BLaER1 (cell line): ENCODE data around the gene PMS1.

ENCODE experiments used
- H3K27ac ChIP-seq: shearing (Covaris generic); formaldehyde crosslinking; 2 replicates; pipeline ENCODE4 v1.8.1; 2022
- H3K27me3 ChIP-seq: shearing (Covaris generic); formaldehyde crosslinking; 2 replicates; pipeline ENCODE4 v1.8.1; 2022
- H3K36me3 ChIP-seq: shearing (Covaris generic); formaldehyde crosslinking; 2 replicates; pipeline ENCODE4 v1.8.1; 2022
- H3K4me1 ChIP-seq: shearing (Covaris generic); formaldehyde crosslinking; 2 replicates; pipeline ENCODE4 v1.8.1; 2022
- H3K4me2 ChIP-seq: shearing (Covaris generic); formaldehyde crosslinking; 2 replicates; pipeline ENCODE4 v1.8.1; 2022
- H3K4me3 ChIP-seq: shearing (Covaris generic); formaldehyde crosslinking; 2 replicates; pipeline ENCODE4 v1.8.1; 2022
- H3K9ac ChIP-seq: shearing (Covaris generic); formaldehyde crosslinking; 2 replicates; pipeline ENCODE4 v1.8.1; 2022
- H3K9me3 ChIP-seq: shearing (Covaris generic); formaldehyde crosslinking; 2 replicates; pipeline ENCODE4 v1.8.1; 2022
- H4K20me1 ChIP-seq: shearing (Covaris generic); formaldehyde crosslinking; 2 replicates; pipeline ENCODE4 v1.8.1; 2022
- Cebpa-rat ChIP-seq: shearing (Covaris generic); IDR thresholded peaks from 2 replicates; pipeline ENCODE4 v1.8.1; 2022

PMS1 gene

GRCh38 chr2:189860161-189860560, 75.9 kb downstream of the PMS1 start:
- no peak overlapping the region for H3K4me3 ChIP-seq
- peaks cover 5% of the 10 kb centered on the region for H3K4me1 ChIP-seq
- peaks cover 23% of the 10 kb centered on the region for H3K9me3 ChIP-seq
- no peak overlapping the region for H3K4me2 ChIP-seq
- peaks cover 31% of the 10 kb centered on the region; the same call in 1 of the 2 replicates for H3K36me3 ChIP-seq
- H3K27me3 ChIP-seq: no peaks in the 10 kb centered on the region
- no peaks in the 10 kb centered on the region for H4K20me1 ChIP-seq
- TF ChIP-seq Cebpa-rat: no peak
- no peak overlapping the region for H3K9ac ChIP-seq
- H3K27ac ChIP-seq: no peak overlapping the region

DNA sequence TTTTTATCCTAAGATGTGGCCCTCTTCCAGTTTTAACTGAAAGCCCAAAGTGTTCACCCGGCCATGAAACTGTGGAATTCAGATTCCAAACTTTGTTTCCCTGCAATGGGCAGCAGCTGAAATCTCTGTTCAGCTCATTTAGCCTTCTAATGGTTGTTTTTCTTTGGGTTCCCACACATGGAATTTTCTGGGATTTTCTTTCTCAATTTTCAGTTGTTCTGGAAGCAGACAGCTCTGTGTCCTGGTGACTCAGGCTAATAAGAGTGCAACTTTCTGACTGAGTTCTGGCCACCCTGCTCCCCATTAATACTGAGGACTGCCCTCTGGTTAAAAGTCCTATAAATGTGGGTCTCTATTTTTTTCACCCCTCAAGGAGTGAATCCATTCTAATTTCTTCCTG, 78.5 kb downstream of the PMS1 start:
- H3K4me2 ChIP-seq: no peak overlapping the region
- H3K4me1 ChIP-seq: peaks cover 28% of the 10 kb centered on the region
- H4K20me1 ChIP-seq: no peaks in the 10 kb centered on the region
- peaks cover 23% of the 10 kb centered on the region for H3K9me3 ChIP-seq
- H3K27ac ChIP-seq: no peak overlapping the region
- no peaks in the 10 kb centered on the region for H3K27me3 ChIP-seq
- no peak for TF ChIP-seq Cebpa-rat
- peaks cover 26% of the 10 kb centered on the region; the same call in 1 of the 2 replicates for H3K36me3 ChIP-seq
- H3K4me3 ChIP-seq: no peak overlapping the region
- no peak overlapping the region for H3K9ac ChIP-seq

DNA sequence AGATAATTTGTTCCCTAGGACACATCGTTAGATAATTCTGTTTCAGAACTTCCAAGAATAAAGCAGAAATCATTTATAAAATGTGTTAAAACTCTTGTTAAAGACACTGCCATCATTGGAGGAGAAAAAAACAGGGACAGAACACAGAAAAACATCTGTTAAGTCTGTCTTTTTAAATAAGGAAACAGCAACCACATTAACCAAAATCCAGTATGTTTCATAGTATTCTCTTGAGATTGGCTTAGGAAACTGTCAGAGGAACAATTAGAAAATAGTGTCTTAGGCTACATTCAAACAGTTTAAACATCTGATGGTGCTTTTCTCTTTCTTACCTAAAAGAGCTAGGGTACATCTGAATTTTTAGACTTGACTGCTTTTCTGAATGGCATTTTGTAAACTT, 81.6 kb downstream of the PMS1 start:
- peaks cover 29% of the 10 kb centered on the region; the same call in 1 of the 2 replicates for H3K36me3 ChIP-seq
- peak overlapping the region; percentile 79 for H3K27ac ChIP-seq
- H3K9ac ChIP-seq: no peak overlapping the region
- H3K4me3 ChIP-seq: peak overlapping the region; percentile 14; the same call in 1 of the 2 replicates
- H3K4me1 ChIP-seq: peaks cover 28% of the 10 kb centered on the region
- H3K4me2 ChIP-seq: peak overlapping the region; percentile 75
- no peaks in the 10 kb centered on the region for H3K27me3 ChIP-seq
- H3K9me3 ChIP-seq: peaks cover 23% of the 10 kb centered on the region
- no peak for TF ChIP-seq Cebpa-rat
- no peaks in the 10 kb centered on the region for H4K20me1 ChIP-seq

DNA sequence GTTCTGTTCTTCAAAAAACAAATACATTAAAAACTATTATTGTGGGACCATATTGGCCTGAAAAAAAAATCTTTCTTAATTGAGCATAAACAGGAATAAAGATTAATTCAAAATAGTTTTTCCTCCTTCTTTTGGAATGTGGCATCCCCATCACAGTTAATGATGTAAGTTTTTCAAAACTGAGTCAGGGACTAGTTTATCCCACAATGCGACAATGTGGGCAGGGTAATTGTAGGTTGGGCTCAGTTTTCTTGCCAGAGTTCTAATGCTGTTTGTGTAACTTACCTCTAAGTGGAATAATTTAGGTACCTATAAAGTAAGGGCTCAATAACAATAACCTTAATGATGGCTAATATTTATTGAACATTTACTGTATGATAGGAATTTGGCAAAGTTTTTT, 82.0 kb downstream of the PMS1 start:
- Histone ChIP-seq H3K4me3 (0 out of 2 replicates have a peak overlapping the region, but pooled peaks have one; percentile 14), H3K27me3 (no peaks in the 10 kb centered on the region), H3K9me3 (peaks cover 22% of the 10 kb centered on the region), H3K27ac (peak overlapping the region; percentile 79), H3K36me3 (peaks cover 26% of the 10 kb centered on the region; the same call in 1 of the 2 replicates), H3K4me2 (peak overlapping the region; percentile 75), H3K9ac (0 out of 2 replicates have a peak overlapping the region, but pooled peaks have one; percentile 38), H3K4me1 (peaks cover 28% of the 10 kb centered on the region), H4K20me1 (no peaks in the 10 kb centered on the region)
- no peak for TF ChIP-seq Cebpa-rat

DNA sequence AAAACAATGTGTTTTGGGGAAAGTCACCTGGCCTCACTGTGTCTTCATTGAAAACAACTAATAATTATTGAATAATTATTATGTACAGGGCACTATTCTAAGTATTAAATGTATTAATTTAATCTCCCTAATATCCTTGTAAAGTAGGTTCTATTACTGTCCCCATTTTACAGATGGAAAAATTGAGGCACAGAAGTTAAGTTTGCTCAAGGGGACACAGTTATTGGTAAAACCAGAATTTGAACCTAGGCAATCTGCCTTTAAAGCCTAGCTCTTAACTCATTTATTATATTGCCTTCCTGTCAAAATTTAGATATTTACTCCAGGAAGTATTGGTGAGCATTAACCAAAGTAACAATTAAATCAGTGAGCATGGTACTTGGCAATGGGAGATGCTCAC, 84.6 kb downstream of the PMS1 start:
- no peak overlapping the region for H3K4me2 ChIP-seq
- peaks cover 23% of the 10 kb centered on the region for H3K36me3 ChIP-seq
- no peak overlapping the region for H3K27ac ChIP-seq
- H4K20me1 ChIP-seq: no peaks in the 10 kb centered on the region
- no peaks in the 10 kb centered on the region for H3K27me3 ChIP-seq
- H3K9me3 ChIP-seq: no peaks in the 10 kb centered on the region
- no peak overlapping the region for H3K9ac ChIP-seq
- peaks cover 28% of the 10 kb centered on the region for H3K4me1 ChIP-seq
- H3K4me3 ChIP-seq: no peak overlapping the region
- TF ChIP-seq Cebpa-rat: no peak

- H3K27me3 ChIP-seq: no peaks in the 10 kb centered on the region
- no peaks in the 10 kb centered on the region for H4K20me1 ChIP-seq
- no peak overlapping the region for H3K27ac ChIP-seq
- H3K4me1 ChIP-seq: peaks cover 25% of the 10 kb centered on the region
- H3K9ac ChIP-seq: no peak overlapping the region
- no peak overlapping the region for H3K4me2 ChIP-seq
- no peak for TF ChIP-seq Cebpa-rat
- peaks cover 25% of the 10 kb centered on the region for H3K36me3 ChIP-seq
- H3K4me3 ChIP-seq: no peak overlapping the region
- peaks cover 1% of the 10 kb centered on the region; the same call in 1 of the 2 replicates for H3K9me3 ChIP-seq
These were observed 86.3 kb downstream of the PMS1 start for GRCh38 chr2:189870381-189871085.

- Histone ChIP-seq H3K9me3 (peaks cover 7% of the 10 kb centered on the region), H3K27ac (no peak overlapping the region), H3K4me2 (no peak overlapping the region), H4K20me1 (no peaks in the 10 kb centered on the region), H3K36me3 (peaks cover 44% of the 10 kb centered on the region), H3K27me3 (no peaks in the 10 kb centered on the region), H3K4me1 (peaks cover 10% of the 10 kb centered on the region; the same call in 1 of the 2 replicates), H3K9ac (no peak overlapping the region), H3K4me3 (no peak overlapping the region)
- no peak for TF ChIP-seq Cebpa-rat
These were observed 89.4 kb downstream of the PMS1 start for GRCh38 chr2:189873696-189874095.

DNA sequence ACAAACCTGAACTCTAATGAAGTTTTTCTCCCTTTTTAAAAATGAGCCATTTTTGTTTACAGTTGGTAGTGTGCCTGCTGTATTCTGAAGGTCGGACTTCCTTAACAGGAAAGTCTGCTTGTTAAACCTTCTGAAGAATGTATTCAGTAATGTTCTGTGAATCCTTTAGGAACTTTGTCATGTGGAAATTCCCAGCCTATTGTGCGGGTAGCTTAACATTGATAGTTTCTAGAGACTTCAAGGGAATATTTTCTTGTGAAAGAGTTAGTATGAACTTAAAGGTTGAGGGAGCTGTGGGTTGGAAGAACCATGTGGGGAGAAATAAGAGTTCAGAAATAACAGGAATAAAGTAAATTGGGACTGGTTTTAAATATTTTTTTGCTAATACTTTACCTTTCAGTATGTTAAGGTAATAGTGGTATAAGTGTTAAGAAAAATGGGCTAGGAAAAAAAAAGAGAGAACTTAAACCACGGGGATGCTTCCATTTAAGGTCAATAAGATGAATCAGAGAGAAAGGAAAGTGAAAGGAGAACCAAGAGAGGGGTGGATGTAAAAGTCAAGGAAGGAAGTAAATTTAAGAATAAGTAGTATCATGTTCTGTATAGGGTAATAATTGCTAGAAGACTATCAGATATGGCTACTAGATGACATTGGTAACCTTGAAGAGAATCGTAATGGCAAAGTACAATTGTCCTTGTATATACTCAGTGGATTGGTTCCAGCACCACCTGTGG, 90.5 kb downstream of the PMS1 start:
- H3K36me3 ChIP-seq: peaks cover 55% of the 10 kb centered on the region
- peak overlapping the region; percentile 22; the same call in 1 of the 2 replicates for H3K4me2 ChIP-seq
- no peak overlapping the region for H3K27ac ChIP-seq

DNA sequence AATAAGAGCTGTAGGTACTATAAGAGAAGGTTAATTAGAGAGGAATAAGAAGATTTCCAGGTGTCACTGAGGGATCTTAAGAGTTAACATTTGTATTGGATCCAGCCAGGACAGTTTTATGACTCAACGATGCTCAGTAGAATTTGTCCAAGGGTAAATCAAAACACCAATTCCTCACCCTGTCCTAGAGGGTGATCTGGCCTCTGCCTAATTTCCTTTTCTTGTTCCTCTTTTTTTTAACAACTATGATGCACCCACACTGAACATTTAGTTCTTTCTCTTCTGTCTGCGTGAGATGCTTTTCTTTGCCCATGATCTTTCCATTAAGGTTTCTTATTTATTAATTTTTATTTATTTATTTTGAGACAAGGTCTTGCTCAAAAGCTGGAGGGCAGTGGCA, 92.0 kb downstream of the PMS1 start:
- H3K9me3 ChIP-seq: peaks cover 16% of the 10 kb centered on the region
- no peak overlapping the region for H3K4me2 ChIP-seq
- H3K36me3 ChIP-seq: peaks cover 55% of the 10 kb centered on the region
- peaks cover 14% of the 10 kb centered on the region; the same call in 1 of the 2 replicates for H3K4me1 ChIP-seq
- H3K27ac ChIP-seq: no peak overlapping the region
- no peak overlapping the region for H3K9ac ChIP-seq
- TF ChIP-seq Cebpa-rat: no peak
- no peak overlapping the region for H3K4me3 ChIP-seq
- no peaks in the 10 kb centered on the region for H4K20me1 ChIP-seq
- H3K27me3 ChIP-seq: no peaks in the 10 kb centered on the region

More for the DNA sequence above, 90.5 kb downstream of the PMS1 start:
- no peaks in the 10 kb centered on the region for H4K20me1 ChIP-seq
- no peak overlapping the region for H3K4me3 ChIP-seq
- no peaks in the 10 kb centered on the region for H3K27me3 ChIP-seq
- no peak overlapping the region for H3K9ac ChIP-seq
- peaks cover 16% of the 10 kb centered on the region for H3K9me3 ChIP-seq
- no peak for TF ChIP-seq Cebpa-rat
- peaks cover 14% of the 10 kb centered on the region; the same call in 1 of the 2 replicates for H3K4me1 ChIP-seq

GRCh38 chr2:189879716-189880081, 95.4 kb downstream of the PMS1 start:
- H3K4me2 ChIP-seq: no peak overlapping the region
- no peak overlapping the region for H3K9ac ChIP-seq
- H4K20me1 ChIP-seq: no peaks in the 10 kb centered on the region
- H3K27ac ChIP-seq: no peak overlapping the region
- H3K9me3 ChIP-seq: peaks cover 16% of the 10 kb centered on the region
- H3K4me3 ChIP-seq: no peak overlapping the region
- peaks cover 39% of the 10 kb centered on the region for H3K36me3 ChIP-seq
- no peaks in the 10 kb centered on the region for H3K27me3 ChIP-seq
- no peak for TF ChIP-seq Cebpa-rat
- peaks cover 14% of the 10 kb centered on the region; the same call in 1 of the 2 replicates for H3K4me1 ChIP-seq
